ENCODE data around the gene GPR65. TPM values are rescaled to one million over a fixed set of nuclear protein-coding genes. Genes with fewer than 3 reads are reported as not detected.

Gene GPR65
- total and polyA plus RNA-seq, 10 of the 15 experiments (the other 5 are each of a cell fraction or from before 2014, with no cell fraction given): 4.4 to 14.7 (median 9.4) TPM

DNA sequence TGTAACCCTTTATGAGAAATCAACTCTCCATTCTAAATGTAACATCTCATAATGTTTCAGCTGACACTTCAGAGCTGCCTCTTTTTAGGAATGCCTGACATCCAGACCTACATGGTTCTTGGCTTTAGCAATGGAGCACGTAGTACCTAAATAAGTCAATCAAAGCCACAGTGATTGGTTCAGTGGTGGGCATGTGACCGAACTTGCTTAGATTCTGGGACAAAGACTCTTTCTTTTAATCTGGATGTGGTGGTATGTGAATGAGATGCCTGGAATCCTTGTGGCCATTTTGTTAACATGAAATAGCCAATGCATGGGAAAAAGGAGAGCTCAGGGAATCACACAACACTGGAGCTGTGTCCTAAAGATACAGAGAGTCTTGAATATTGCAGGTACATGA, 11.8 kb downstream of the GPR65 start:
- no peak for FAIRE-seq
- RAD21 ChIA-PET (ENCODE audit: unreplicated experiment): interaction anchor here (0.8 to 1.0 kb wide), 2 partner anchors 71 to 173 kb away, joined by 3 to 5 read pairs; no protein-coding TSS in a partner anchor
- H3K9ac ChIP-seq (ENCODE audit: control insufficient read depth, insufficient read depth, low read length): no peak overlapping the region
- H3K4me2 ChIP-seq (ENCODE audit: control insufficient read depth, insufficient read depth): no peak overlapping the region
- BruUV-seq (replicated peaks): no TSS peak
- H2AFZ ChIP-seq (ENCODE audit: control insufficient read depth, low read depth, low read length): no peak overlapping the region
- no peak overlapping the region for H3K27ac ChIP-seq (ENCODE audit: control insufficient read depth, insufficient read depth)
- 90% methylated on average over 2 of the region's 2 CpGs for WGBS (ENCODE audit: insufficient coverage, insufficient replicate concordance, low lambda C conversion rate, missing lambda C conversion rate)
- CTCF ChIA-PET: interaction anchor here (0.8 to 6.9 kb wide), 12 partner anchors 9 to 364 kb away, joined by 3 to 68 read pairs (median 4); partner anchors contain the start of gene GALC
- intact Hi-C loops (cut with micrococcal nuclease; ENCODE audit: unreplicated experiment) (loop anchor here (10.0 kb wide), 1 partner anchor 368 kb away; the partner anchor contains the start of gene SPATA7), in situ Hi-C loops (cut with MboI) (no loop called here)
- POLR2A ChIA-PET: no interaction called here
- no peaks in the 10 kb centered on the region for H3K27me3 ChIP-seq (replicated peaks in 1 of 2; ENCODE audit: control insufficient read depth in 2 of 2, insufficient read depth in 2 of 2, low read length in 1 of 2)
- no peaks in the 10 kb centered on the region for H3K79me2 ChIP-seq (ENCODE audit: control insufficient read depth, insufficient read depth, low read length)
- no peak for DNase-seq (ENCODE audit: low read depth, low spot score)
- no peak for ATAC-seq
- H3K4me1 ChIP-seq (ENCODE audit: control insufficient read depth, insufficient read depth, low read length): no peaks in the 10 kb centered on the region
- H3K9me3 ChIP-seq (replicated peaks; ENCODE audit: control insufficient read depth, insufficient read depth, low read length): no peaks in the 10 kb centered on the region
- H4K20me1 ChIP-seq (ENCODE audit: control insufficient read depth, insufficient read depth): no peaks in the 10 kb centered on the region
- SMC1A ChIA-PET (ENCODE audit: uncharacterized antibody, unreplicated experiment): interaction anchor here (0.9 to 4.4 kb wide), 9 partner anchors 8 to 173 kb away, joined by 3 to 43 read pairs (median 6); partner anchors contain the start of genes GALC and GPR65
- peaks cover 0 to 2% of the 10 kb centered on the region in 2 experiments; a peak in 1 of 4 replicates for H3K36me3 ChIP-seq (ENCODE audit: control insufficient read depth in 2 of 2, insufficient read depth in 2 of 2, low read length in 1 of 2)
- no peak overlapping the region for H3K4me3 ChIP-seq
- TF ChIP-seq FOXM1 (IDR thresholded peaks at IDR 0.05; ENCODE audit: low read depth, low read length) (no peak), RAD51 (IDR thresholded peaks at IDR 0.05) (no peak), POLR2A (IDR thresholded peaks at IDR 0.05; ENCODE audit: low read depth, low read length) (no peak), CHD2 (IDR thresholded peaks at IDR 0.05; ENCODE audit: borderline replicate concordance, low read depth, low read length) (no peak), KLF5 (IDR thresholded peaks at IDR 0.05; ENCODE audit: partially characterized antibody) (no peak), NR2C2 (IDR thresholded peaks at IDR 0.05; ENCODE audit: borderline replicate concordance, control insufficient read depth, insufficient read length, low read depth) (no peak), TCF12 (IDR thresholded peaks at IDR 0.05; ENCODE audit: low read depth, low read length) (no peak), TBL1XR1 (IDR thresholded peaks at IDR 0.05; ENCODE audit: low read depth, low read length) (no peak), WRNIP1 (IDR thresholded peaks at IDR 0.05; ENCODE audit: borderline replicate concordance, low read depth, low read length) (no peak)
- TF ChIP-seq, protein P1, sequence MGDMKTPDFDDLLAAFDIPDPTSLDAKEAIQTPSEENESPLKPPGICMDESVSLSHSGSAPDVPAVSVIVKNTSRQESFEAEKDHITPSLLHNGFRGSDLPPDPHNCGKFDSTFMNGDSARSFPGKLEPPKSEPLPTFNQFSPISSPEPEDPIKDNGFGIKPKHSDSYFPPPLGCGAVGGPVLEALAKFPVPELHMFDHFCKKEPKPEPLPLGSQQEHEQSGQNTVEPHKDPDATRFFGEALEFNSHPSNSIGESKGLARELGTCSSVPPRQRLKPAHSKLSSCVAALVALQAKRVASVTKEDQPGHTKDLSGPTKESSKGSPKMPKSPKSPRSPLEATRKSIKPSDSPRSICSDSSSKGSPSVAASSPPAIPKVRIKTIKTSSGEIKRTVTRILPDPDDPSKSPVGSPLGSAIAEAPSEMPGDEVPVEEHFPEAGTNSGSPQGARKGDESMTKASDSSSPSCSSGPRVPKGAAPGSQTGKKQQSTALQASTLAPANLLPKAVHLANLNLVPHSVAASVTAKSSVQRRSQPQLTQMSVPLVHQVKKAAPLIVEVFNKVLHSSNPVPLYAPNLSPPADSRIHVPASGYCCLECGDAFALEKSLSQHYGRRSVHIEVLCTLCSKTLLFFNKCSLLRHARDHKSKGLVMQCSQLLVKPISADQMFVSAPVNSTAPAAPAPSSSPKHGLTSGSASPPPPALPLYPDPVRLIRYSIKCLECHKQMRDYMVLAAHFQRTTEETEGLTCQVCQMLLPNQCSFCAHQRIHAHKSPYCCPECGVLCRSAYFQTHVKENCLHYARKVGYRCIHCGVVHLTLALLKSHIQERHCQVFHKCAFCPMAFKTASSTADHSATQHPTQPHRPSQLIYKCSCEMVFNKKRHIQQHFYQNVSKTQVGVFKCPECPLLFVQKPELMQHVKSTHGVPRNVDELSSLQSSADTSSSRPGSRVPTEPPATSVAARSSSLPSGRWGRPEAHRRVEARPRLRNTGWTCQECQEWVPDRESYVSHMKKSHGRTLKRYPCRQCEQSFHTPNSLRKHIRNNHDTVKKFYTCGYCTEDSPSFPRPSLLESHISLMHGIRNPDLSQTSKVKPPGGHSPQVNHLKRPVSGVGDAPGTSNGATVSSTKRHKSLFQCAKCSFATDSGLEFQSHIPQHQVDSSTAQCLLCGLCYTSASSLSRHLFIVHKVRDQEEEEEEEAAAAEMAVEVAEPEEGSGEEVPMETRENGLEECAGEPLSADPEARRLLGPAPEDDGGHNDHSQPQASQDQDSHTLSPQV (IDR thresholded peaks at IDR 0.05): no peak
- TF ChIP-seq, protein P2, sequence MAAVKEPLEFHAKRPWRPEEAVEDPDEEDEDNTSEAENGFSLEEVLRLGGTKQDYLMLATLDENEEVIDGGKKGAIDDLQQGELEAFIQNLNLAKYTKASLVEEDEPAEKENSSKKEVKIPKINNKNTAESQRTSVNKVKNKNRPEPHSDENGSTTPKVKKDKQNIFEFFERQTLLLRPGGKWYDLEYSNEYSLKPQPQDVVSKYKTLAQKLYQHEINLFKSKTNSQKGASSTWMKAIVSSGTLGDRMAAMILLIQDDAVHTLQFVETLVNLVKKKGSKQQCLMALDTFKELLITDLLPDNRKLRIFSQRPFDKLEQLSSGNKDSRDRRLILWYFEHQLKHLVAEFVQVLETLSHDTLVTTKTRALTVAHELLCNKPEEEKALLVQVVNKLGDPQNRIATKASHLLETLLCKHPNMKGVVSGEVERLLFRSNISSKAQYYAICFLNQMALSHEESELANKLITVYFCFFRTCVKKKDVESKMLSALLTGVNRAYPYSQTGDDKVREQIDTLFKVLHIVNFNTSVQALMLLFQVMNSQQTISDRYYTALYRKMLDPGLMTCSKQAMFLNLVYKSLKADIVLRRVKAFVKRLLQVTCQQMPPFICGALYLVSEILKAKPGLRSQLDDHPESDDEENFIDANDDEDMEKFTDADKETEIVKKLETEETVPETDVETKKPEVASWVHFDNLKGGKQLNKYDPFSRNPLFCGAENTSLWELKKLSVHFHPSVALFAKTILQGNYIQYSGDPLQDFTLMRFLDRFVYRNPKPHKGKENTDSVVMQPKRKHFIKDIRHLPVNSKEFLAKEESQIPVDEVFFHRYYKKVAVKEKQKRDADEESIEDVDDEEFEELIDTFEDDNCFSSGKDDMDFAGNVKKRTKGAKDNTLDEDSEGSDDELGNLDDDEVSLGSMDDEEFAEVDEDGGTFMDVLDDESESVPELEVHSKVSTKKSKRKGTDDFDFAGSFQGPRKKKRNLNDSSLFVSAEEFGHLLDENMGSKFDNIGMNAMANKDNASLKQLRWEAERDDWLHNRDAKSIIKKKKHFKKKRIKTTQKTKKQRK (IDR thresholded peaks at IDR 0.05; ENCODE audit: low read depth, low read length): no peak
- TF ChIP-seq, protein P3, sequence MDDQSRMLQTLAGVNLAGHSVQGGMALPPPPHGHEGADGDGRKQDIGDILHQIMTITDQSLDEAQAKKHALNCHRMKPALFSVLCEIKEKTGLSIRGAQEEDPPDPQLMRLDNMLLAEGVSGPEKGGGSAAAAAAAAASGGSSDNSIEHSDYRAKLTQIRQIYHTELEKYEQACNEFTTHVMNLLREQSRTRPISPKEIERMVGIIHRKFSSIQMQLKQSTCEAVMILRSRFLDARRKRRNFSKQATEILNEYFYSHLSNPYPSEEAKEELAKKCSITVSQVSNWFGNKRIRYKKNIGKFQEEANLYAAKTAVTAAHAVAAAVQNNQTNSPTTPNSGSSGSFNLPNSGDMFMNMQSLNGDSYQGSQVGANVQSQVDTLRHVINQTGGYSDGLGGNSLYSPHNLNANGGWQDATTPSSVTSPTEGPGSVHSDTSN (IDR thresholded peaks at IDR 0.05; ENCODE audit: insufficient replicate concordance, low read depth, low read length): no peak
- TF ChIP-seq, protein P4, sequence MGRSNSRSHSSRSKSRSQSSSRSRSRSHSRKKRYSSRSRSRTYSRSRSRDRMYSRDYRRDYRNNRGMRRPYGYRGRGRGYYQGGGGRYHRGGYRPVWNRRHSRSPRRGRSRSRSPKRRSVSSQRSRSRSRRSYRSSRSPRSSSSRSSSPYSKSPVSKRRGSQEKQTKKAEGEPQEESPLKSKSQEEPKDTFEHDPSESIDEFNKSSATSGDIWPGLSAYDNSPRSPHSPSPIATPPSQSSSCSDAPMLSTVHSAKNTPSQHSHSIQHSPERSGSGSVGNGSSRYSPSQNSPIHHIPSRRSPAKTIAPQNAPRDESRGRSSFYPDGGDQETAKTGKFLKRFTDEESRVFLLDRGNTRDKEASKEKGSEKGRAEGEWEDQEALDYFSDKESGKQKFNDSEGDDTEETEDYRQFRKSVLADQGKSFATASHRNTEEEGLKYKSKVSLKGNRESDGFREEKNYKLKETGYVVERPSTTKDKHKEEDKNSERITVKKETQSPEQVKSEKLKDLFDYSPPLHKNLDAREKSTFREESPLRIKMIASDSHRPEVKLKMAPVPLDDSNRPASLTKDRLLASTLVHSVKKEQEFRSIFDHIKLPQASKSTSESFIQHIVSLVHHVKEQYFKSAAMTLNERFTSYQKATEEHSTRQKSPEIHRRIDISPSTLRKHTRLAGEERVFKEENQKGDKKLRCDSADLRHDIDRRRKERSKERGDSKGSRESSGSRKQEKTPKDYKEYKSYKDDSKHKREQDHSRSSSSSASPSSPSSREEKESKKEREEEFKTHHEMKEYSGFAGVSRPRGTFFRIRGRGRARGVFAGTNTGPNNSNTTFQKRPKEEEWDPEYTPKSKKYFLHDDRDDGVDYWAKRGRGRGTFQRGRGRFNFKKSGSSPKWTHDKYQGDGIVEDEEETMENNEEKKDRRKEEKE (IDR thresholded peaks at IDR 0.05): no peak

All from GM12878 (cell line).